GM19372 (cell line): ENCODE results near the gene HSBP1L1.
"Not testable (repeated sequence)": the region's sequence is repeated elsewhere in the genome, so short reads cannot be mapped to it uniquely, and the experiment has no call there.

ENCODE experiments used
- ATAC-seq: cut with Tn5 transposase; IDR thresholded peaks from one replicate; pipeline ENCODE4 v1.9.1; 2021; ENCODE audit warnings: mild to moderate bottlenecking, low read depth, moderate library complexity; ENCODE audit not compliant: unreplicated experiment

HSBP1L1 gene

GRCh38 chr18:79958981-79959380 lies 5.5 kb upstream of the HSBP1L1 start:
- no peak for ATAC-seq

GRCh38 chr18:79960161-79960801 lies 4.2 kb upstream of the HSBP1L1 start:
- not testable (repeated sequence) for ATAC-seq

GRCh38 chr18:79960921-79961526 lies 3.4 kb upstream of the HSBP1L1 start:
- no peak for ATAC-seq

- ATAC-seq, result no peak
Observed at GRCh38 chr18:79961527-79962291, 2.7 kb upstream of the HSBP1L1 start.

- ATAC-seq, result no peak
Observed at GRCh38 chr18:79962311-79962710, 2.1 kb upstream of the HSBP1L1 start.

- no peak for ATAC-seq
Observed at GRCh38 chr18:79962835-79963657, 1.4 kb upstream of the HSBP1L1 start.

- no peak for ATAC-seq
Observed at GRCh38 chr18:79963658-79964329, 649 bp upstream of the HSBP1L1 start.

- no peak for ATAC-seq
Observed at GRCh38 chr18:79965119-79965902, 868 bp downstream of the HSBP1L1 start.

- no peak for ATAC-seq
Observed at GRCh38 chr18:79970419-79971133, 6.1 kb downstream of the HSBP1L1 start.

GRCh38 chr18:79971211-79971952 lies 6.9 kb downstream of the HSBP1L1 start:
- ATAC-seq, result no peak

GRCh38 chr18:79971986-79972385 lies 7.5 kb downstream of the HSBP1L1 start:
- ATAC-seq, result no peak

- no peak for ATAC-seq
Observed at GRCh38 chr18:79972720-79973119, 8.3 kb downstream of the HSBP1L1 start.

GRCh38 chr18:79973517-79973916 lies 9.1 kb downstream of the HSBP1L1 start:
- ATAC-seq, result no peak

GRCh38 chr18:79974025-79974654 lies 9.7 kb downstream of the HSBP1L1 start:
- ATAC-seq, result no peak

GRCh38 chr18:79975043-79975442 lies 10.6 kb downstream of the HSBP1L1 start:
- no peak for ATAC-seq

- ATAC-seq, result no peak
Observed at GRCh38 chr18:79975985-79976680, 11.7 kb downstream of the HSBP1L1 start.

GRCh38 chr18:79979843-79980242 lies 15.4 kb downstream of the HSBP1L1 start:
- no peak for ATAC-seq
